HepG2 (cell line): ENCODE measurements around the gene EDEM3.
"Not testable (repeated sequence)": the region's sequence is repeated elsewhere in the genome, so short reads cannot be mapped to it uniquely, and the experiment has no call there.

ENCODE experiments used
- CEBPB ChIP-seq: IDR thresholded peaks from 2 replicates; pipeline ENCODE4 v1.6.1; 2011; ENCODE audit warnings: low read depth, low read length, improper control_type of control experiment, borderline replicate concordance
- ZNF24 ChIP-seq: fragments of 450-650 bp; IDR thresholded peaks from 2 replicates; pipeline ENCODE4 v1.6.1; 2017; ENCODE audit warnings: antibody characterized with exemption, mild to moderate bottlenecking

DNA sequence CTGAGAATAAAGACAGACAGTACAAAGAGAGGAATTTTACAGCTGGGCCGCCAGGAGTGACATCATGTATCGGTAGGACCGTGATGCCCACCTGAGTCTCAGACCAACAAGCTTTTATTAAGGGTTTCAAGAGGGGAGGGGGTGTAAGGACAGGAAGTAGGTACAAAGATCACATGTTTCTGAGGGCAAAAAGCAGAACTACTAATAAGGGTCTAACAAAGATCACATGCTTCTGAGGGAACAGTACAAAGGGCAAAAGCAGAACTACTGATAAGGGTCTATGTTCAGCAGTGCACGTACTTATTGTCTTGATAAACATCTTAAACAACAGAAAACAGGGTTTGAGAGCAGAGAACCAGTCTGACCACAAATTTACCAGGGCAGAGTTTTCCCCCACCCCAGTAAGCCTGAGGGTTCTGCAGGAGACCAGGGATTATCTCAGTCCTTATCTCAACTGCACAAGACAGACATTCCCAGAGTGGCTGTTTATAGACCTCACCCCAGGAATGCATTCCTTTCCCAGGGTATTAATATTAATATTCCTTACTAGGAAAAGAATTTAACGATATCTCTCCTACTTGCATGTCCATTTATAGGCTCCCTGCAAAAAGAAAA is 73.9 kb downstream of the EDEM3 start:
- TF ChIP-seq ZNF24, CEBPB: not testable (repeated sequence)
